Mesenchymal stem cell (in vitro differentiated cells and primary cell): ENCODE measurements around the gene CASS4.

Experiments
- DNase-seq: peaks from one replicate; pipeline ENCODE4 v3.0.0-alpha.2; 2013
- H2AFZ ChIP-seq: one replicate; pipeline ENCODE4 v1.6.1; 2013; ENCODE audit warnings: low read depth, mild to moderate bottlenecking, control low read depth, inconsistent platforms, low read length, moderate library complexity
- H2AK5ac ChIP-seq: 2 replicates; pipeline ENCODE4 v1.6.1; 2013; ENCODE audit warnings: low read length, moderate library complexity, mild to moderate bottlenecking, inconsistent platforms; ENCODE audit not compliant: severe bottlenecking
- H2BK120ac ChIP-seq: one replicate; pipeline ENCODE4 v1.6.1; 2013; ENCODE audit warnings: low read depth, mild to moderate bottlenecking, inconsistent platforms, low read length, moderate library complexity
- H2BK12ac ChIP-seq, 2 experiments: one replicate each; pipeline ENCODE4 v1.6.1; 2013; ENCODE audit warnings: inconsistent platforms in 2 of 2, low read length in 2 of 2, mild to moderate bottlenecking in 2 of 2, moderate library complexity in 2 of 2, control low read depth in 1 of 2
- H2BK15ac ChIP-seq: one replicate; pipeline ENCODE4 v1.6.1; 2013; ENCODE audit warnings: mild to moderate bottlenecking, low read depth, inconsistent platforms; ENCODE audit not compliant: poor library complexity, severe bottlenecking
- H2BK5ac ChIP-seq: 2 replicates; pipeline ENCODE4 v1.6.1; 2013; ENCODE audit warnings: low read depth, mild to moderate bottlenecking, low read length, control low read depth, inconsistent platforms; ENCODE audit not compliant: poor library complexity, severe bottlenecking
- H3K14ac ChIP-seq, 2 experiments: one replicate each; pipeline ENCODE4 v1.6.1; 2013; ENCODE audit warnings: inconsistent platforms in 2 of 2, low read length in 2 of 2, control low read depth in 1 of 2, mild to moderate bottlenecking in 1 of 2, moderate library complexity in 1 of 2
- H3K18ac ChIP-seq, 2 experiments: one replicate each; pipeline ENCODE4 v1.6.1; 2013; ENCODE audit warnings: inconsistent platforms in 2 of 2, low read length in 2 of 2, control low read depth in 1 of 2, low read depth in 1 of 2, mild to moderate bottlenecking in 1 of 2
- H3K23ac ChIP-seq, 2 experiments: one replicate each; pipeline ENCODE4 v1.6.1; 2013; ENCODE audit warnings: inconsistent platforms in 2 of 2, low read length in 2 of 2, mild to moderate bottlenecking in 2 of 2, moderate library complexity in 2 of 2, control low read depth in 1 of 2
- H3K27ac ChIP-seq: 2 replicates; pipeline ENCODE4 v1.5.1; 2013; ENCODE audit warnings: mild to moderate bottlenecking, moderate library complexity, low read length, control low read depth, inconsistent platforms; ENCODE audit not compliant: poor library complexity, severe bottlenecking
- H3K27me3 ChIP-seq, 2 experiments: 2 replicates each; pipeline versions ENCODE4 v1.6.1 to v1.7.0; 2013; ENCODE audit warnings: low read length in 2 of 2, mild to moderate bottlenecking in 2 of 2, moderate library complexity in 2 of 2, control low read depth in 1 of 2, inconsistent platforms in 1 of 2; ENCODE audit not compliant: control insufficient read depth in 1 of 2, insufficient read depth in 1 of 2
- H3K36me3 ChIP-seq, 2 experiments: 2 replicates each; pipeline versions ENCODE4 v1.6.1 to v1.7.0; 2013; ENCODE audit warnings: low read length in 2 of 2, control low read depth in 1 of 2, inconsistent platforms in 1 of 2, low read depth in 1 of 2, mild to moderate bottlenecking in 1 of 2; ENCODE audit not compliant: insufficient read depth in 2 of 2, control insufficient read depth in 1 of 2
- H3K4ac ChIP-seq, 2 experiments: one replicate each; pipeline ENCODE4 v1.6.1; 2013; ENCODE audit warnings: inconsistent platforms in 2 of 2, low read length in 2 of 2, mild to moderate bottlenecking in 2 of 2, moderate library complexity in 2 of 2, control low read depth in 1 of 2, low read depth in 1 of 2
- H3K4me1 ChIP-seq: 2 replicates; pipeline ENCODE4 v1.6.1; 2013; ENCODE audit warnings: low read depth, low read length, control low read depth; ENCODE audit not compliant: control insufficient read depth, insufficient read depth
- H3K4me2 ChIP-seq: 2 replicates; pipeline ENCODE4 v1.6.1; 2013; ENCODE audit warnings: low read length, mild to moderate bottlenecking, inconsistent platforms; ENCODE audit not compliant: poor library complexity, severe bottlenecking
- H3K4me3 ChIP-seq, 2 experiments: 2 replicates each; pipeline versions ENCODE4 v1.5.1 to v1.7.0; 2013; ENCODE audit warnings: low read length in 2 of 2, mild to moderate bottlenecking in 2 of 2, control low read depth in 1 of 2, low read depth in 1 of 2; ENCODE audit not compliant: insufficient read depth in 1 of 2
- H3K79me1 ChIP-seq: replicated peaks from 2 replicates; pipeline ENCODE4 v1.6.1; 2013; ENCODE audit warnings: mild to moderate bottlenecking, control low read depth, low read length, inconsistent platforms; ENCODE audit not compliant: poor library complexity, severe bottlenecking
- H3K9ac ChIP-seq: 2 replicates; pipeline ENCODE4 v1.7.0; 2013; ENCODE audit warnings: mild to moderate bottlenecking, low read length, moderate library complexity
- H3K9me3 ChIP-seq: 2 replicates; pipeline ENCODE4 v1.7.0; 2013; ENCODE audit warnings: mild to moderate bottlenecking, low read length; ENCODE audit not compliant: control insufficient read depth
- H4K8ac ChIP-seq: one replicate; pipeline ENCODE4 v1.6.1; 2013; ENCODE audit warnings: inconsistent platforms, mild to moderate bottlenecking, low read length, moderate library complexity
- H4K91ac ChIP-seq: one replicate; pipeline ENCODE4 v1.6.1; 2013; ENCODE audit warnings: mild to moderate bottlenecking, low read length, inconsistent platforms
- WGBS: methylation state at CpG from one replicate; pipeline ENCODE4 v1.1.7; 2013; ENCODE audit warnings: mixed read lengths; 5-methylcytosine and 5-hydroxymethylcytosine counted together

CASS4 gene

GRCh38 chr20:56429941-56430340 lies 17.9 kb downstream of the CASS4 start:
- DNase-seq: no peak
- Histone ChIP-seq H2AFZ (no peak overlapping the region), H4K8ac (no peak overlapping the region), H3K4me3 (no peak overlapping the region), H3K9me3 (no peaks in the 10 kb centered on the region), H3K4ac (no peak overlapping the region), H2AK5ac (no peak overlapping the region), H3K27me3 (peaks cover 0 to 19% of the 10 kb centered on the region in 2 experiments), H3K14ac (no peak overlapping the region), H2BK5ac (no peak overlapping the region), H3K23ac (no peak overlapping the region), H4K91ac (no peak overlapping the region), H3K18ac (no peak overlapping the region), H2BK12ac (no peak overlapping the region), H3K9ac (peak overlapping the region; percentile 13), H2BK15ac (no peak overlapping the region), H3K79me1 (no peaks in the 10 kb centered on the region), H3K36me3 (no peaks in the 10 kb centered on the region), H2BK120ac (no peak overlapping the region), H3K27ac (no peak overlapping the region), H3K4me2 (no peak overlapping the region), H3K4me1 (peaks cover 9% of the 10 kb centered on the region)
- WGBS: 67% methylated on average over 4 of the region's 4 CpGs

- WGBS: 72% methylated on average over 4 of the region's 4 CpGs
- H4K91ac ChIP-seq: no peak overlapping the region
- no peaks in the 10 kb centered on the region for H3K9me3 ChIP-seq
- H2AK5ac ChIP-seq: no peak overlapping the region
- H2BK120ac ChIP-seq: no peak overlapping the region
- no peak overlapping the region for H3K4ac ChIP-seq
- no peaks in the 10 kb centered on the region for H3K79me1 ChIP-seq
- no peak overlapping the region for H2BK5ac ChIP-seq
- H4K8ac ChIP-seq: no peak overlapping the region
- H3K4me2 ChIP-seq: no peak overlapping the region
- no peak overlapping the region for H2AFZ ChIP-seq
- H3K27ac ChIP-seq: no peak overlapping the region
- H3K4me1 ChIP-seq: peaks cover 9% of the 10 kb centered on the region
- no peak overlapping the region for H3K23ac ChIP-seq
- no peak overlapping the region for H3K4me3 ChIP-seq
- no peak overlapping the region for H3K14ac ChIP-seq
- DNase-seq: no peak
- H2BK15ac ChIP-seq: no peak overlapping the region
- H3K18ac ChIP-seq: no peak overlapping the region
- H3K36me3 ChIP-seq: no peaks in the 10 kb centered on the region
- no peak overlapping the region for H2BK12ac ChIP-seq
- peaks cover 0 to 15% of the 10 kb centered on the region in 2 experiments for H3K27me3 ChIP-seq
- no peak overlapping the region for H3K9ac ChIP-seq
Measured at GRCh38 chr20:56430461-56430860, 18.4 kb downstream of the CASS4 start.

GRCh38 chr20:56430957-56431356 lies 18.9 kb downstream of the CASS4 start:
- Histone ChIP-seq H4K8ac (no peak overlapping the region), H3K79me1 (no peaks in the 10 kb centered on the region), H3K9me3 (no peaks in the 10 kb centered on the region), H3K23ac (no peak overlapping the region), H2BK5ac (no peak overlapping the region), H3K36me3 (no peaks in the 10 kb centered on the region), H2BK120ac (no peak overlapping the region), H3K4me2 (no peak overlapping the region), H2AK5ac (no peak overlapping the region), H2AFZ (no peak overlapping the region), H3K4me3 (no peak overlapping the region), H2BK15ac (no peak overlapping the region), H2BK12ac (no peak overlapping the region), H3K18ac (no peak overlapping the region), H3K27me3 (peaks cover 0 to 14% of the 10 kb centered on the region in 2 experiments), H3K9ac (no peak overlapping the region), H4K91ac (no peak overlapping the region), H3K14ac (no peak overlapping the region), H3K27ac (no peak overlapping the region), H3K4me1 (peaks cover 9% of the 10 kb centered on the region), H3K4ac (no peak overlapping the region)
- 100% methylated on average over 1 of the region's 1 CpG for WGBS
- DNase-seq: no peak

- Histone ChIP-seq H3K36me3 (no peaks in the 10 kb centered on the region), H2BK12ac (no peak overlapping the region), H3K9me3 (no peaks in the 10 kb centered on the region), H2AK5ac (no peak overlapping the region), H3K4me2 (no peak overlapping the region), H3K23ac (no peak overlapping the region), H3K14ac (no peak overlapping the region), H3K18ac (no peak overlapping the region), H3K9ac (no peak overlapping the region), H2BK120ac (no peak overlapping the region), H2BK5ac (no peak overlapping the region), H2AFZ (no peak overlapping the region), H3K4me3 (no peak overlapping the region), H3K79me1 (no peaks in the 10 kb centered on the region), H2BK15ac (no peak overlapping the region), H4K8ac (no peak overlapping the region), H3K27ac (no peak overlapping the region), H3K4me1 (peaks cover 9% of the 10 kb centered on the region), H4K91ac (no peak overlapping the region), H3K27me3 (peaks cover 0 to 10% of the 10 kb centered on the region in 2 experiments), H3K4ac (no peak overlapping the region)
- 100% methylated on average over 1 of the region's 3 CpGs for WGBS
- no peak for DNase-seq
Measured at GRCh38 chr20:56431471-56431870, 19.4 kb downstream of the CASS4 start.
